Mesodermal cell (in vitro differentiated cells): ENCODE results near the gene RNU6-1. TPM values are rescaled to one million over a fixed set of nuclear protein-coding genes. Genes with fewer than 3 reads are reported as not detected.

ENCODE experiments used
- H3K27ac ChIP-seq: 2 replicates; pipeline ENCODE4 v1.7.0; 2013; ENCODE audit warnings: mild to moderate bottlenecking, low read depth, low read length, moderate library complexity; ENCODE audit not compliant: severe bottlenecking
- H3K36me3 ChIP-seq: 2 replicates; pipeline ENCODE4 v1.7.1; 2013; ENCODE audit warnings: mild to moderate bottlenecking, low read length, moderate library complexity; ENCODE audit not compliant: control insufficient read depth, insufficient read depth
- H3K4me1 ChIP-seq: one replicate; pipeline ENCODE4 v1.7.1; 2013; ENCODE audit warnings: mild to moderate bottlenecking, low read length; ENCODE audit not compliant: insufficient read depth, control insufficient read depth, poor library complexity, severe bottlenecking
- H3K4me3 ChIP-seq: 2 replicates; pipeline ENCODE4 v1.7.0; 2013; ENCODE audit warnings: low read length, control low read depth, mild to moderate bottlenecking; ENCODE audit not compliant: insufficient read depth, poor library complexity, severe bottlenecking; ENCODE audit errors: extremely low read depth
- H3K9me3 ChIP-seq: 2 replicates; pipeline ENCODE4 v1.7.1; 2013; ENCODE audit warnings: mild to moderate bottlenecking, low read length, moderate library complexity; ENCODE audit not compliant: control insufficient read depth
- WGBS, 2 experiments: methylation state at CpG; one replicate each; pipeline ENCODE4 v1.1.5; 2013; ENCODE audit warnings: missing lambda C conversion rate in 2 of 2; ENCODE audit not compliant: insufficient coverage in 2 of 2; 5-methylcytosine and 5-hydroxymethylcytosine counted together
- polyA plus RNA-seq, 2 experiments: library from polyadenylated mRNA; stranded (reverse); fragments of 50-300 nt; gene quantifications; one replicate each; pipeline ENCODE4 v1.2.3, GENCODE V29; 2013

Gene RNU6-1
- polyA plus RNA-seq (2013, experiment 1 of 2), result under 0.01 TPM
- under 0.01 TPM for polyA plus RNA-seq (2013, experiment 2 of 2)

DNA sequence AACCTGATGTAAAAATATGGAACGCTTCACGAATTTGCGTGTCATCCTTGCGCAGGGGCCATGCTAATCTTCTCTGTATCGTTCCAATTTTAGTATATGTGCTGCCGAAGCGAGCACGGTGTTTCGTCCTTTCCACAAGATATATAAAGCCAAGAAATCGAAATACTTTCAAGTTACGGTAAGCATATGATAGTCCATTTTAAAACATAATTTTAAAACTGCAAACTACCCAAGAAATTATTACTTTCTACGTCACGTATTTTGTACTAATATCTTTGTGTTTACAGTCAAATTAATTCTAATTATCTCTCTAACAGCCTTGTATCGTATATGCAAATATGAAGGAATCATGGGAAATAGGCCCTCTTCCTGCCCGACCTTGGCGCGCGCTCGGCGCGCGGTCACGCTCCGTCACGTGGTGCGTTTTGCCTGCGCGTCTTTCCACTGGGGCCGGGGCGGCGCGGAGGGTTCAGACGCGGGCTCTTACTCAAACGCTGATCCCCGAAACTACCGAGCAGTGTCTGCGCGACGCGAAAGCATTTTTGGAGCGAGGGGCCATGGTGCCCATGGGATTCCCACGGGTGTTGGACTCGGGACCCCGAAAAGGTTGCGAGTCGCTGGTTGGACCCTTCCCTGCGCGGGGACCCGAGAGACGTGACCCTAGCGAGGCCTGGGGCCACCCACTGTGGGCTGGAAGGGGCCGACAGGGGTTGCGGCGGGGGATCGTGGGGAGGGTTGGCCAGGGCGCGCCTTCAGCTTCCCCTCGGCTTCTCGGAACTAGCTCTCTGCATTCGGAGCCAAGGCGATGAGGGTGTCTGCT, at the start of gene RNU6-1:
Gene RNU6-1 (minus strand): TSS at position 117 of the 820 bp plus-strand sequence.
- Histone ChIP-seq H3K36me3 (no peaks in the 10 kb centered on the region), H3K4me1 (peaks cover 39% of the 10 kb centered on the region), H3K9me3 (no peaks in the 10 kb centered on the region), H3K4me3 (peak within 1 kb of the TSS; percentile 86), H3K27ac (peak within 1 kb of the TSS; percentile 93)
- 0 to 1% methylated on average over 33 to 42 of the region's 62 CpGs for WGBS, 2 experiments

DNA sequence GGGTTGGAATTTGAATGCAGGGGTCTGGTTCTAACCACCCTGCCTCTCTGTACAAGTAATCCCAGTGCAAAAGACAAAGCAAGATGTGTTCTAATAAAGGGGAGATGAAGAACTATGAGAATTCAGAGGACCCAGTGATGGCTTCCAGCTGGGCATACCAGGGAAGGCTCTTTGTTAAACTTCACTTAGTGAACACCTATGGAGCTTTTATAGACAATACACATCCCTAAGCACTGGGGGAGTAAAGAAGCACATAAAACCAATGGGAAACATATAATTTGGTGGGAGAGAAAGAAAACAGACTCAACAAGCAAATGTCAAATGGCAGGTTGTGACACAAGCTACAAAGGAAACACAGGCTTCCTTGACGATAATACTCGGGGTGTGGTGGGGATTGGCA, 47.9 kb upstream of the RNU6-1 start:
- WGBS, 2 experiments, result 96 to 100% methylated on average over 2 of the region's 2 CpGs
- H3K4me1 ChIP-seq, result peaks cover 21% of the 10 kb centered on the region
- H3K9me3 ChIP-seq, result no peaks in the 10 kb centered on the region
- no peak overlapping the region for H3K4me3 ChIP-seq
- no peak overlapping the region for H3K27ac ChIP-seq
- H3K36me3 ChIP-seq, result no peaks in the 10 kb centered on the region

DNA sequence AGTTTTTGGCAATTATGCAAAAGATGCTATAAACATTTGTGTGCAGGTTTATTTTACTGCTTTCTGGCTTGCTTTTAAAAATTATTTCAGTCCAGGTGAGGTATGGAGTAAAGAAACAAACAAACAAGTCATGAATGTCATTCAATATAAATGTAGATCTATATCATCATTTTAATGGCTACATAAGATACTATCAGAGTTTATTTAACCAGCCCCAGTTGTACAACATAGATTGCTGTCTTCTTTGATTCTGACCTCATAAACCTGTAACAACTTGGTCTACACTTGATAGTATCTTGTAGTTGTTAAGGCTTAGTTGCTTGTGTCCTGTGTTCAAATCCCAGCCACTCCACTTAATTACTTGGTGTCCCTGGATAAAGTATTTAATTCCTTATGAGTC, 46.0 kb upstream of the RNU6-1 start:
- Histone ChIP-seq H3K4me3 (no peak overlapping the region), H3K27ac (no peak overlapping the region), H3K4me1 (peaks cover 28% of the 10 kb centered on the region), H3K36me3 (no peaks in the 10 kb centered on the region), H3K9me3 (no peaks in the 10 kb centered on the region)

DNA sequence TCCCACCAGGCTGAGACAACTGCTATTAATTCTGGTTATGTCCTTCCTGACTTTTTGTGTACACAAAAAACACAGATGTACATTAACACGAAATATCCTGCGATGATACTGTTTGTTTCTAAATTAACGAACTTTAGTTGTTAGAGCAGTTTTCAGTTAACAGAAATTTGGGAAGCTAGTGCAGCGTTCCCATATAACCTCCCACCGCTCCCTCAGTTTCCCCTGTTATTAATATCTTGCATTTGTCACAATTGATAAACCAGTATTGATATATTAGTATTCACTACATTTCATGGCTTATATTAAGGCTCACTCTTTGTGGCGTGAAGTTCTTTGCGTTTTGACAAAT, 45.3 kb upstream of the RNU6-1 start:
- WGBS, 2 experiments, result 92 to 96% methylated on average over 2 of the region's 7 CpGs
- Histone ChIP-seq H3K4me1 (peaks cover 28% of the 10 kb centered on the region), H3K36me3 (no peaks in the 10 kb centered on the region), H3K4me3 (peak overlapping the region; percentile 40), H3K9me3 (no peaks in the 10 kb centered on the region), H3K27ac (peak overlapping the region; percentile 73)

DNA sequence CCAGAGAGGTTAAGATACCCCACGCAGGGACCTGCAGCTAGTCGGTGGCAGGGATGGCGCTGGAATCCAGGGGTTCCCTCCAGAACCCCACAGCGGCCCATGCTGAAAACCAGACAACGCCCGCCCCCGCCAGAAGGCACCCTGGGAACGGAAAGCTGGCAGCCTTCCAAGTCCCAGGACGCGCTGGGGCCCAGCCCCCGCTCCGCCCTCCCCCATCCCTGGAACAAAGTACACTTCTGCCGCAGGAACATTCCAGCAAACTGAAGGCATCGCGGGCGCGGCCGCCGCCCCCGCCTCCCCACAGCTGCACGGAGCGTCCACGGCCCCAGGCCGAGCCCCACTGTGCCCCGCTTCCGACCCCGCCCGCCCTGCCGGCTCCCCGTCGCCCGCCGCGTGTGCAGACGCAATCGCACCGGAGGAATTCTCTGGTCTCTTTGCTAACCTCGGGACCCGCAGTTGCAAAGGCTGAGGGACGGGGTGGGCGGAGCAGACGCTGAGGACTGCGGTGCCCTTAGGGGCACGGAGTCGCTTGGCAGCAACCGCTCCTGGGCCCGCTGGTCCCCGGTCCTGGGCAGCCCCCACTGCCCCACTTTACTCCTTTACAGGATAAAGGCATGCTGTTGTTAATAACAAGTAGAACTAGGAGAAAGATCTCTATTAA, 44.8 kb upstream of the RNU6-1 start:
- H3K27ac ChIP-seq, result peak overlapping the region; percentile 73
- WGBS, 2 experiments, result 6 to 7% methylated on average over 30 of the region's 48 CpGs
- H3K4me1 ChIP-seq, result peaks cover 28% of the 10 kb centered on the region
- peak overlapping the region; percentile 40 for H3K4me3 ChIP-seq
- H3K36me3 ChIP-seq, result no peaks in the 10 kb centered on the region
- H3K9me3 ChIP-seq, result no peaks in the 10 kb centered on the region

DNA sequence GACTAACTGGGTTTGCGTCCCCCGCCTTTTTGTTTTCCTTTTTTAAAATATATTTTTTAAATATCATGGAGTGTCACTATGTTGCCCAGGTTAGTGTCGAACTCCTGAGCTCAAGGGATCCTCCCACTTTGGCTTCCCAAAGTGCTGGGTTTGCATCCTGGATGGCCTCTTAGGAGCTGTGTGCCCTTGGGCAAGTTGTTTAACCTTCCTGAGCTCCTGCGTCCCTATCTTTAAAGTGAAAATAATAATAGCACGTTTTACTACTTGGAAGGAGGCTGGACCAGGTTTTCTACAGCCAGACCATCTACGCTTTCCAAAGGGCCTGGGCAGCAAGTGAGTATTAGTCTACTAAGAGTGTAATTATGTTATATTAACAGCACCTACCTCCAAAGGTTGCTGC, 44.2 kb upstream of the RNU6-1 start:
- peak overlapping the region; percentile 73 for H3K27ac ChIP-seq
- H3K9me3 ChIP-seq, result no peaks in the 10 kb centered on the region
- H3K4me3 ChIP-seq, result peak overlapping the region; percentile 40
- no peaks in the 10 kb centered on the region for H3K36me3 ChIP-seq
- 100% methylated on average over 1 of the region's 6 CpGs; no CpG with 5 or more reads in 1 of the 2 experiments for WGBS, 2 experiments
- H3K4me1 ChIP-seq, result peaks cover 28% of the 10 kb centered on the region

DNA sequence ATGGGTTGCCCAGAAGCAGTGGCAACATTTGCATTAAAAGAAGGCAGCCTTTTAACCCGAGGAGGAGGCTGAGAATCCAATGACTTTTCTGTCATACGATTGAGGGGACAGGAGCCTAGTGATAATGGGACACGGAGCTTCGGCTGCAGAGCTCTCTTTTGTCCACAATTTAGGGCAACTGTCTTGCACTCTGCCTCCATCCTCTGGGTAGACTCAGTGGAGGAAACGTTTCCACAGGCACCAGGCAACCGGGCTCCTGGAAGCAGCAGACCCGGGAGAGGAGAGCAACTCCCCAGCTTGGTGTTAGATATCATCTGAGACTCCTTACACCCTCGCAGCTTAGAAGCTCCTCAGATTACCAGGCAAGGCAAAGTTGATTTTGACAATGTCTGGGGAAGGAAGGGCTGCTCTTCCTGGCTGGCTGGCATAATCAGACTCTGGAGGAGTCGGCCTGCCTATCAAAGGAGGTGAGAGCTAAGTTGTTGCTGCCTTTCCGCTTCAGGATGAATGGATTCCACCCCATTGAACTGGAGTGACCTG, 43.5 kb upstream of the RNU6-1 start:
- H3K4me3 ChIP-seq, result no peak overlapping the region
- peak overlapping the region; percentile 29 for H3K27ac ChIP-seq
- 56 to 59% methylated on average over 6 to 8 of the region's 10 CpGs for WGBS, 2 experiments
- no peaks in the 10 kb centered on the region for H3K36me3 ChIP-seq
- peaks cover 28% of the 10 kb centered on the region for H3K4me1 ChIP-seq
- H3K9me3 ChIP-seq, result no peaks in the 10 kb centered on the region

DNA sequence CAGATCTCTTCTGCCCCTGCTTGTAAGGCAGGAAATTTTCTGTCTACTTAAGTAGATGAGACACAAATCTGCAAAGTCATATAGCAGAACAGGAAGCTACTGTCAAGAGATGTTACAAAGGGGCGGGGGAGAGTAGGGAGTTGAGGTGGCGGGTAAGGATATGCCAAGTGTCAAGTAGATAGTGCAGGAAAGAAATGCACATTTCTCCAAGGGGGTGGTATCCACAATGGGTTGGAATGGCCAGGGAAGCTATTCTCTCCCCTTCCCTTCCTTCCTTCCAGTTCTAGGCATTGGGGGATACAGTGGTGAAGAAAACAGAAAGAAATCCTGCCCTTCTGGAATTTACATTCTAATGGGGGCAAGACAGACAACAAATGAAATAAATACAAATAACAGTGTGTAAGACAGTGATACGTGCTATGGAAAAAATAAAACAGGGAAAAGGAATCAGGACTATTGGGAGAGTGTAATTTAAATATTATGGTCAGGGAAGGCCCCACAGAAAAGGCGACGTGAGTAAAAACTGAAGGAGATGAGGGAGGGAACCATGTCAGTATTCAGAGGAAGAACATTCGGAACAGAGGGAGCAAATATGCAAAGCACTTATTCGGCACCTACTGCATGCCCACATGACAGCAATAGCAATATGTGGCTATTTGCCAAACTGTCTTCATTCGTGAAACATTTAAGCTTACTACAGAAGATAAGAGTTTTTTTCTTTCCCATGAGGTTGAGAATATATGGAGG, 42.8 kb upstream of the RNU6-1 start:
- Histone ChIP-seq H3K9me3 (no peaks in the 10 kb centered on the region), H3K4me1 (peaks cover 28% of the 10 kb centered on the region), H3K36me3 (no peaks in the 10 kb centered on the region), H3K4me3 (no peak overlapping the region), H3K27ac (peak overlapping the region; percentile 51)
- 85 to 92% methylated on average over 5 of the region's 8 CpGs for WGBS, 2 experiments

DNA sequence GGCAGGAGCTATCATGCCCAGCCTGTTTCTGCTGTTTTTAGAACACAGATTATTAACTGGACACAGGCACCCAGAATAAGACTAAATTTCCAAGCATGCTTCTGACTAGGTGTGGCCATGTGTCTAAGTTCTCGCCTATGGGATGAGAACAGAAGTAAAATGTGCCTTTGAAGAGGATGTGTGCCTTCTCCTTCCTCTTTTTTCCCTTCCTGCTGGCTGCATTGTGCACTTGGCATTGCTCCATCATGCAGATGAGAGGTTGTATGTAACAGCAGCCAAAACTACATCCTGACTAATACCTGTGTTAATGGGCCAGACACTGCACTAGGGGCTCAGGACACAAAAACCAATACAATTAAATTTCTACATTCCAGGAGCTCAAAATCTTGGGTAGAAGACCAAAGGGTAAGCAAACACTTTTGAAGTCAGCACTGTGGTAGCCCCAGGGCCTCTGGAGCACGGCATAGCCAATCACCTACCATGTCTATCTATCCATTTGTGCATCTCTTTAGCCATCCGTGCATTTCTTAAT, 40.9 kb upstream of the RNU6-1 start:
- Histone ChIP-seq H3K27ac (no peak overlapping the region), H3K4me1 (peaks cover 28% of the 10 kb centered on the region), H3K4me3 (no peak overlapping the region), H3K9me3 (no peaks in the 10 kb centered on the region), H3K36me3 (no peaks in the 10 kb centered on the region)
- WGBS, 2 experiments, result 89 to 96% methylated on average over 2 to 3 of the region's 3 CpGs

DNA sequence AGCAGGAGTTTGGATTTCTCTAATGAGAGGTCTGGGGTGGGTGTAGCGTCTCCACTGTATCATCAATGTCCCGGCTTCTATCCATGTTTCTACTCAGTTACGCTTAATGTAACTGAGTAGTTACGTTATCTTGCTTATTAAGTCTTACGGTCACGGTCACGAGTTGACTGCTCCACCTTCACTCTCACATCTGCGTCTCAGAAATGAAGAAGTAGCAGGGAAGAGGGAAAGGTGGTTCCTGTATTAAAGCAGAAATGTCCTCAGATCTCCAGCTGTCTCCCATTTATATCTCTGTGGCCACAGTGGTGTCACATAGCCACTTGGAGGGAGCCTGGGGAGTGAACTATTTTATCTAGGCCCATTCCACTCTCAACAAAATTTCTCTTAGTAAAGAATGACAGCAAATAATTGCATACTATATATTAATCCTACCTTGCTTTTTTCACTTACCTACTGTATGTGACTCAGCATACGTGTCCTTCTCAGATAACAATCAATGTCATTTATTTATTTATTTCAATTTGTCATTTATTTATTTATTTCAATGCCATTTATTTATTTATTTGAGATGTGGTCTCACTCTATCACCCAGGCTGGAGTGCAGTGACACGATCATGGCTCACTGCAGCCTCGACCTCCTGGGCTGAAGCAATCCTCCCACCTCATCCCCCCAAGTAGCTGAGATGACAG, 39.7 kb upstream of the RNU6-1 start:
- WGBS, 2 experiments, result 100% methylated on average over 3 to 7 of the region's 11 CpGs
- no peaks in the 10 kb centered on the region for H3K9me3 ChIP-seq
- H3K27ac ChIP-seq, result no peak overlapping the region
- no peak overlapping the region for H3K4me3 ChIP-seq
- H3K4me1 ChIP-seq, result peaks cover 20% of the 10 kb centered on the region
- H3K36me3 ChIP-seq, result no peaks in the 10 kb centered on the region
